WTC11 (cell line): Measurements from ENCODE around the gene SPHK1. TPM values are rescaled to one million over a fixed set of nuclear protein-coding genes. Genes with fewer than 3 reads are reported as not detected.
A peak's percentile ranks its signal among the peaks of the same experiment; 100 is the strongest.

ENCODE experiments used
- ATAC-seq: fragments of 200-7000 bp; cut with Tn5 transposase; 2 replicates; pipeline ENCODE4 v1.10.0; 2021; ENCODE audit warnings: mild to moderate bottlenecking, moderate library complexity
- CTCF ChIA-PET: fragments of 300-600 bp; sonication (Branson Sonifier 250); formaldehyde crosslinking; loops from one replicate; lab custom pipeline; 2021; ENCODE audit warnings: antibody characterized with exemption; lab: Charles Lee
- POLR2A ChIA-PET: fragments of 350-600 bp; sonication (Branson Sonifier 250); formaldehyde crosslinking; loops from one replicate; lab custom pipeline; 2021; ENCODE audit warnings: antibody characterized with exemption; lab: Charles Lee
- DNase-seq: peaks from one replicate; pipeline ENCODE4 v3.0.0; 2021; ENCODE audit warnings: low spot score
- H3K27ac Mint-ChIP-seq: 2 replicates; pipeline ENCODE4 v1.8.0; 2021; ENCODE audit warnings: mixed read lengths
- H3K27me3 Mint-ChIP-seq: 2 replicates; pipeline ENCODE4 v1.8.0; 2021; ENCODE audit warnings: low read depth, mild to moderate bottlenecking, moderate library complexity, mixed read lengths
- H3K36me3 Mint-ChIP-seq: 2 replicates; pipeline ENCODE4 v1.8.0; 2021; ENCODE audit warnings: mixed read lengths
- H3K4me1 Mint-ChIP-seq: 2 replicates; pipeline ENCODE4 v1.8.0; 2022; ENCODE audit warnings: mixed read lengths
- H3K4me3 Mint-ChIP-seq: 2 replicates; pipeline ENCODE4 v1.8.0; 2021; ENCODE audit warnings: mild to moderate bottlenecking, moderate library complexity, mixed read lengths
- H3K9me3 Mint-ChIP-seq: 2 replicates; pipeline ENCODE4 v1.8.0; 2021; ENCODE audit warnings: mixed read lengths
- CREM ChIP-seq: sonication (generic); formaldehyde crosslinking; IDR thresholded peaks from 2 replicates; pipeline ENCODE4 v1.8.1; 2022; ENCODE audit warnings: mild to moderate bottlenecking, missing genetic modification reagents, moderate library complexity
- GABPB1 ChIP-seq: sonication (generic); formaldehyde crosslinking; IDR thresholded peaks from 2 replicates; pipeline ENCODE4 v1.8.1; 2023; ENCODE audit warnings: mild to moderate bottlenecking, missing genetic modification reagents
- MXD4 ChIP-seq: fragments of 250-450 bp; sonication (Bioruptor Pico); IDR thresholded peaks from 2 replicates; pipeline ENCODE4 v1.8.0; 2021; ENCODE audit warnings: mild to moderate bottlenecking, moderate library complexity, borderline replicate concordance
- NR2C2 ChIP-seq: sonication (generic); formaldehyde crosslinking; IDR thresholded peaks from 2 replicates; pipeline ENCODE4 v1.8.0; 2022; ENCODE audit warnings: mild to moderate bottlenecking, missing genetic modification reagents
- NR3C1 ChIP-seq: sonication (generic); formaldehyde crosslinking; conservative IDR thresholded peaks from 2 replicates; pipeline ENCODE4 v1.8.1; 2023; ENCODE audit warnings: low read depth, mild to moderate bottlenecking, missing genetic modification reagents
- RELA ChIP-seq: sonication (generic); formaldehyde crosslinking; IDR thresholded peaks from 2 replicates; pipeline ENCODE4 v1.8.1; 2022; ENCODE audit warnings: missing genetic modification reagents, mild to moderate bottlenecking, borderline replicate concordance
- SMAD3 ChIP-seq: sonication (generic); formaldehyde crosslinking; IDR thresholded peaks from 2 replicates; pipeline ENCODE4 v1.8.0; 2022; ENCODE audit warnings: missing genetic modification reagents, mild to moderate bottlenecking, borderline replicate concordance
- ZNF219 ChIP-seq: sonication (generic); formaldehyde crosslinking; IDR thresholded peaks from 2 replicates; pipeline ENCODE4 v1.8.0; 2023; ENCODE audit warnings: missing genetic modification reagents, mild to moderate bottlenecking, borderline replicate concordance
- ZNF232 ChIP-seq: sonication (generic); formaldehyde crosslinking; IDR thresholded peaks from 2 replicates; pipeline ENCODE4 v1.8.0; 2022; ENCODE audit warnings: mild to moderate bottlenecking, missing genetic modification reagents
- ZNF671 ChIP-seq: fragments of 250-450 bp; sonication (Bioruptor Pico); IDR thresholded peaks from 2 replicates; pipeline ENCODE4 v1.8.0; 2021; ENCODE audit warnings: mild to moderate bottlenecking
- total RNA-seq: library from RNA; stranded (reverse); gene quantifications from 3 replicates; pipeline ENCODE4 v1.2.3, GENCODE V29; 2021
- TF ChIP-seq, protein P1 (sequence below): sonication (generic); formaldehyde crosslinking; IDR thresholded peaks from 2 replicates; pipeline ENCODE4 v1.8.1; 2022; ENCODE audit warnings: missing genetic modification reagents, borderline replicate concordance
- TF ChIP-seq, protein P2 (sequence below): sonication (generic); formaldehyde crosslinking; IDR thresholded peaks from 2 replicates; pipeline ENCODE4 v1.8.0; 2022; ENCODE audit warnings: mild to moderate bottlenecking, missing genetic modification reagents
- TF ChIP-seq, protein P3 (sequence below): fragments of 250-450 bp; sonication (Bioruptor Pico); IDR thresholded peaks from 2 replicates; pipeline ENCODE4 v1.9.0; 2021; ENCODE audit warnings: mild to moderate bottlenecking, borderline replicate concordance
- TF ChIP-seq, protein P4 (sequence below): fragments of 250-450 bp; sonication (Bioruptor Pico); IDR thresholded peaks from 2 replicates; pipeline ENCODE4 v2.1.2; 2022; ENCODE audit warnings: mild to moderate bottlenecking, moderate library complexity
- TF ChIP-seq, protein P5 (sequence below): fragments of 250-450 bp; sonication (Bioruptor Pico); IDR thresholded peaks from 2 replicates; pipeline ENCODE4 v1.9.0; 2021; ENCODE audit warnings: mild to moderate bottlenecking
- TF ChIP-seq, protein P6 (sequence below): fragments of 250-450 bp; sonication (Bioruptor Pico); IDR thresholded peaks from 2 replicates; pipeline ENCODE4 v1.8.0; 2021; ENCODE audit warnings: mild to moderate bottlenecking
- TF ChIP-seq, protein P7 (sequence below): sonication (generic); formaldehyde crosslinking; IDR thresholded peaks from 2 replicates; pipeline ENCODE4 v1.8.0; 2023; ENCODE audit warnings: missing genetic modification reagents
- TF ChIP-seq, protein P8 (sequence below): sonication (generic); formaldehyde crosslinking; IDR thresholded peaks from 2 replicates; pipeline ENCODE4 v1.8.1; 2022; ENCODE audit warnings: mild to moderate bottlenecking, moderate library complexity, missing genetic modification reagents
- TF ChIP-seq, protein P9 (sequence below): sonication (generic); formaldehyde crosslinking; IDR thresholded peaks from 2 replicates; pipeline ENCODE4 v1.8.1; 2023; ENCODE audit warnings: mild to moderate bottlenecking, missing genetic modification reagents

Gene SPHK1
- total RNA-seq, 1 experiment from 2014 or later: 2.5 TPM

DNA sequence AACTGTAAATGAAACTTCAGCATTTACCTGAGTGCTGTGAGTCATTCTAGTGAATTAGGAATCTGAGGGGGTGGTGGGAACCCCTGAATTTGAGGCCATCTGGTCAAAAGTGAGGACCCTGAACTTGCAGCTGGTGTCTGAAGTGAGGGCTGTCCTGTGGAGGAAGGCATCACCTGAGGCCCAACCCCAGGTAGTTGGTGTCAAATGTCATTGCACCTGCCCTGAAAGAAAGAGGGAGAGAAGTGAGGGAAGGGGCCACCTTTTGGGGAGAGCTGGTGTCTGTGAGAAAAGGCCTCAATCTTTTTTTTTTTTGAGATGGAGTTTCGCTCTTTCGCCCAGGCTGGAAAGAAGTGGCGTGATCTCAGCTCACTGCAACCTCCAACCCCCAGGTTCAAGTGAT lies 18.2 kb upstream of the SPHK1 start:
- CTCF ChIA-PET: interaction anchor here (0.6 to 5.8 kb wide), 27 partner anchors 10 to 352 kb away, joined by 3 to 102 read pairs (median 4); partner anchors contain the start of genes PRPSAP1, SPHK1, UBALD2 and UBE2O
- H3K27me3 Mint-ChIP-seq: no peaks in the 10 kb centered on the region; the same call in 1 of the 2 replicates
- peak overlapping the region; percentile 71 for H3K27ac Mint-ChIP-seq
- H3K9me3 Mint-ChIP-seq: no peaks in the 10 kb centered on the region
- no peaks in the 10 kb centered on the region for H3K36me3 Mint-ChIP-seq
- POLR2A ChIA-PET: interaction anchor here (0.9 to 1.1 kb wide), 2 partner anchors 13 to 20 kb away, joined by 4 to 5 read pairs; no protein-coding TSS in a partner anchor
- DNase-seq (no peak), ATAC-seq (peak; percentile 29)
- H3K4me1 Mint-ChIP-seq: peaks cover 26% of the 10 kb centered on the region
- H3K4me3 Mint-ChIP-seq: no peak overlapping the region
- TF ChIP-seq, protein P1, sequence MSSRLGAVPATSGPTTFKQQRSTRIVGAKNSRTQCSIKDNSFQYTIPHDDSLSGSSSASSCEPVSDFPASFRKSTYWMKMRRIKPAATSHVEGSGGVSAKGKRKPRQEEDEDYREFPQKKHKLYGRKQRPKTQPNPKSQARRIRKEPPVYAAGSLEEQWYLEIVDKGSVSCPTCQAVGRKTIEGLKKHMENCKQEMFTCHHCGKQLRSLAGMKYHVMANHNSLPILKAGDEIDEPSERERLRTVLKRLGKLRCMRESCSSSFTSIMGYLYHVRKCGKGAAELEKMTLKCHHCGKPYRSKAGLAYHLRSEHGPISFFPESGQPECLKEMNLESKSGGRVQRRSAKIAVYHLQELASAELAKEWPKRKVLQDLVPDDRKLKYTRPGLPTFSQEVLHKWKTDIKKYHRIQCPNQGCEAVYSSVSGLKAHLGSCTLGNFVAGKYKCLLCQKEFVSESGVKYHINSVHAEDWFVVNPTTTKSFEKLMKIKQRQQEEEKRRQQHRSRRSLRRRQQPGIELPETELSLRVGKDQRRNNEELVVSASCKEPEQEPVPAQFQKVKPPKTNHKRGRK: no peak
- TF ChIP-seq, protein P2, sequence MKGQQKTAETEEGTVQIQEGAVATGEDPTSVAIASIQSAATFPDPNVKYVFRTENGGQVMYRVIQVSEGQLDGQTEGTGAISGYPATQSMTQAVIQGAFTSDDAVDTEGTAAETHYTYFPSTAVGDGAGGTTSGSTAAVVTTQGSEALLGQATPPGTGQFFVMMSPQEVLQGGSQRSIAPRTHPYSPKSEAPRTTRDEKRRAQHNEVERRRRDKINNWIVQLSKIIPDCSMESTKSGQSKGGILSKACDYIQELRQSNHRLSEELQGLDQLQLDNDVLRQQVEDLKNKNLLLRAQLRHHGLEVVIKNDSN (CRISPR knock-in tag): no peak
- no peak for TF ChIP-seq MXD4
- TF ChIP-seq, protein P3, sequence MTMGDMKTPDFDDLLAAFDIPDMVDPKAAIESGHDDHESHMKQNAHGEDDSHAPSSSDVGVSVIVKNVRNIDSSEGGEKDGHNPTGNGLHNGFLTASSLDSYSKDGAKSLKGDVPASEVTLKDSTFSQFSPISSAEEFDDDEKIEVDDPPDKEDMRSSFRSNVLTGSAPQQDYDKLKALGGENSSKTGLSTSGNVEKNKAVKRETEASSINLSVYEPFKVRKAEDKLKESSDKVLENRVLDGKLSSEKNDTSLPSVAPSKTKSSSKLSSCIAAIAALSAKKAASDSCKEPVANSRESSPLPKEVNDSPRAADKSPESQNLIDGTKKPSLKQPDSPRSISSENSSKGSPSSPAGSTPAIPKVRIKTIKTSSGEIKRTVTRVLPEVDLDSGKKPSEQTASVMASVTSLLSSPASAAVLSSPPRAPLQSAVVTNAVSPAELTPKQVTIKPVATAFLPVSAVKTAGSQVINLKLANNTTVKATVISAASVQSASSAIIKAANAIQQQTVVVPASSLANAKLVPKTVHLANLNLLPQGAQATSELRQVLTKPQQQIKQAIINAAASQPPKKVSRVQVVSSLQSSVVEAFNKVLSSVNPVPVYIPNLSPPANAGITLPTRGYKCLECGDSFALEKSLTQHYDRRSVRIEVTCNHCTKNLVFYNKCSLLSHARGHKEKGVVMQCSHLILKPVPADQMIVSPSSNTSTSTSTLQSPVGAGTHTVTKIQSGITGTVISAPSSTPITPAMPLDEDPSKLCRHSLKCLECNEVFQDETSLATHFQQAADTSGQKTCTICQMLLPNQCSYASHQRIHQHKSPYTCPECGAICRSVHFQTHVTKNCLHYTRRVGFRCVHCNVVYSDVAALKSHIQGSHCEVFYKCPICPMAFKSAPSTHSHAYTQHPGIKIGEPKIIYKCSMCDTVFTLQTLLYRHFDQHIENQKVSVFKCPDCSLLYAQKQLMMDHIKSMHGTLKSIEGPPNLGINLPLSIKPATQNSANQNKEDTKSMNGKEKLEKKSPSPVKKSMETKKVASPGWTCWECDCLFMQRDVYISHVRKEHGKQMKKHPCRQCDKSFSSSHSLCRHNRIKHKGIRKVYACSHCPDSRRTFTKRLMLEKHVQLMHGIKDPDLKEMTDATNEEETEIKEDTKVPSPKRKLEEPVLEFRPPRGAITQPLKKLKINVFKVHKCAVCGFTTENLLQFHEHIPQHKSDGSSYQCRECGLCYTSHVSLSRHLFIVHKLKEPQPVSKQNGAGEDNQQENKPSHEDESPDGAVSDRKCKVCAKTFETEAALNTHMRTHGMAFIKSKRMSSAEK: no peak
- no peak for TF ChIP-seq ZNF671 (CRISPR knock-in tag)
- no peak for TF ChIP-seq NR2C2 (CRISPR knock-in tag)
- no peak for TF ChIP-seq RELA (CRISPR knock-in tag)
- TF ChIP-seq, protein P4, sequence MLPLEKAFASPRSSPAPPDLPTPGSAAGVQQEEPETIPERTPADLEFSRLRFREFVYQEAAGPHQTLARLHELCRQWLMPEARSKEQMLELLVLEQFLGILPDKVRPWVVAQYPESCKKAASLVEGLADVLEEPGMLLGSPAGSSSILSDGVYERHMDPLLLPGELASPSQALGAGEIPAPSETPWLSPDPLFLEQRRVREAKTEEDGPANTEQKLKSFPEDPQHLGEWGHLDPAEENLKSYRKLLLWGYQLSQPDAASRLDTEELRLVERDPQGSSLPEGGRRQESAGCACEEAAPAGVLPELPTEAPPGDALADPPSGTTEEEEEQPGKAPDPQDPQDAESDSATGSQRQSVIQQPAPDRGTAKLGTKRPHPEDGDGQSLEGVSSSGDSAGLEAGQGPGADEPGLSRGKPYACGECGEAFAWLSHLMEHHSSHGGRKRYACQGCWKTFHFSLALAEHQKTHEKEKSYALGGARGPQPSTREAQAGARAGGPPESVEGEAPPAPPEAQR (CRISPR knock-in tag): no peak

DNA sequence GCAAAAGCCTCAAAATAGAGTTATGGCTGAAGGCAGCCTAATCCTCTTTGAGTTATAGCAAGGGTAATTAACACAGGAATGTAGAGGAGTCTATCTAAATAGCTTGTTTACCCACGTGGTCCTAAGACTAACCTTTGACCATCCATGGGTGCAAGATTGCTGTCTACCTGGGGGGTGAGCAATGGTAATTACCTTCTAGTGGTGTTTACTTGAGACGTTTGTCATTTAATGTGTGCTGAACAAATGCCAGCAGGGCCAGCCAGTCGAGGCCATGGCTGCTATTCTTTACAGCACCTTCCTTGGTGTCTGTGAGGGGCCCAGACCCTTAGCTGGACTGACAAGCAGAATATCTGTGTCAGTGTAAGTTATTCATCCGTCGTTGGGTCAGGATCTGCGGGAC lies 16.8 kb upstream of the SPHK1 start:
- Mint-ChIP-seq H3K36me3 (no peaks in the 10 kb centered on the region), H3K27me3 (no peaks in the 10 kb centered on the region; the same call in 1 of the 2 replicates), H3K27ac (peak overlapping the region; percentile 58; the same call in 1 of the 2 replicates), H3K4me1 (peaks cover 26% of the 10 kb centered on the region), H3K4me3 (no peak overlapping the region), H3K9me3 (no peaks in the 10 kb centered on the region)
- ATAC-seq: no peak
- DNase-seq: no peak
- POLR2A ChIA-PET: no interaction called here
- CTCF ChIA-PET: interaction anchor here (3.5 to 4.3 kb wide), 2 partner anchors 15 to 30 kb away, joined by 34 to 54 read pairs; partner anchors contain the start of gene PRPSAP1
- TF ChIP-seq CREM (CRISPR knock-in tag) (no peak), GABPB1 (no peak), SMAD3 (no peak), ZNF219 (CRISPR knock-in tag) (no peak), ZNF232 (CRISPR knock-in tag) (no peak), NR3C1 (CRISPR knock-in tag) (no peak)
- TF ChIP-seq, protein P5, sequence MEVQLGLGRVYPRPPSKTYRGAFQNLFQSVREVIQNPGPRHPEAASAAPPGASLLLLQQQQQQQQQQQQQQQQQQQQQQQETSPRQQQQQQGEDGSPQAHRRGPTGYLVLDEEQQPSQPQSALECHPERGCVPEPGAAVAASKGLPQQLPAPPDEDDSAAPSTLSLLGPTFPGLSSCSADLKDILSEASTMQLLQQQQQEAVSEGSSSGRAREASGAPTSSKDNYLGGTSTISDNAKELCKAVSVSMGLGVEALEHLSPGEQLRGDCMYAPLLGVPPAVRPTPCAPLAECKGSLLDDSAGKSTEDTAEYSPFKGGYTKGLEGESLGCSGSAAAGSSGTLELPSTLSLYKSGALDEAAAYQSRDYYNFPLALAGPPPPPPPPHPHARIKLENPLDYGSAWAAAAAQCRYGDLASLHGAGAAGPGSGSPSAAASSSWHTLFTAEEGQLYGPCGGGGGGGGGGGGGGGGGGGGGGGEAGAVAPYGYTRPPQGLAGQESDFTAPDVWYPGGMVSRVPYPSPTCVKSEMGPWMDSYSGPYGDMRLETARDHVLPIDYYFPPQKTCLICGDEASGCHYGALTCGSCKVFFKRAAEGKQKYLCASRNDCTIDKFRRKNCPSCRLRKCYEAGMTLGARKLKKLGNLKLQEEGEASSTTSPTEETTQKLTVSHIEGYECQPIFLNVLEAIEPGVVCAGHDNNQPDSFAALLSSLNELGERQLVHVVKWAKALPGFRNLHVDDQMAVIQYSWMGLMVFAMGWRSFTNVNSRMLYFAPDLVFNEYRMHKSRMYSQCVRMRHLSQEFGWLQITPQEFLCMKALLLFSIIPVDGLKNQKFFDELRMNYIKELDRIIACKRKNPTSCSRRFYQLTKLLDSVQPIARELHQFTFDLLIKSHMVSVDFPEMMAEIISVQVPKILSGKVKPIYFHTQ (CRISPR knock-in tag): no peak
- TF ChIP-seq, protein P6, sequence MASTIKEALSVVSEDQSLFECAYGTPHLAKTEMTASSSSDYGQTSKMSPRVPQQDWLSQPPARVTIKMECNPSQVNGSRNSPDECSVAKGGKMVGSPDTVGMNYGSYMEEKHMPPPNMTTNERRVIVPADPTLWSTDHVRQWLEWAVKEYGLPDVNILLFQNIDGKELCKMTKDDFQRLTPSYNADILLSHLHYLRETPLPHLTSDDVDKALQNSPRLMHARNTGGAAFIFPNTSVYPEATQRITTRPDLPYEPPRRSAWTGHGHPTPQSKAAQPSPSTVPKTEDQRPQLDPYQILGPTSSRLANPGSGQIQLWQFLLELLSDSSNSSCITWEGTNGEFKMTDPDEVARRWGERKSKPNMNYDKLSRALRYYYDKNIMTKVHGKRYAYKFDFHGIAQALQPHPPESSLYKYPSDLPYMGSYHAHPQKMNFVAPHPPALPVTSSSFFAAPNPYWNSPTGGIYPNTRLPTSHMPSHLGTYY (CRISPR knock-in tag): no peak
- TF ChIP-seq, protein P7, sequence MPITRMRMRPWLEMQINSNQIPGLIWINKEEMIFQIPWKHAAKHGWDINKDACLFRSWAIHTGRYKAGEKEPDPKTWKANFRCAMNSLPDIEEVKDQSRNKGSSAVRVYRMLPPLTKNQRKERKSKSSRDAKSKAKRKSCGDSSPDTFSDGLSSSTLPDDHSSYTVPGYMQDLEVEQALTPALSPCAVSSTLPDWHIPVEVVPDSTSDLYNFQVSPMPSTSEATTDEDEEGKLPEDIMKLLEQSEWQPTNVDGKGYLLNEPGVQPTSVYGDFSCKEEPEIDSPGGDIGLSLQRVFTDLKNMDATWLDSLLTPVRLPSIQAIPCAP (CRISPR knock-in tag): no peak
- TF ChIP-seq, protein P8, sequence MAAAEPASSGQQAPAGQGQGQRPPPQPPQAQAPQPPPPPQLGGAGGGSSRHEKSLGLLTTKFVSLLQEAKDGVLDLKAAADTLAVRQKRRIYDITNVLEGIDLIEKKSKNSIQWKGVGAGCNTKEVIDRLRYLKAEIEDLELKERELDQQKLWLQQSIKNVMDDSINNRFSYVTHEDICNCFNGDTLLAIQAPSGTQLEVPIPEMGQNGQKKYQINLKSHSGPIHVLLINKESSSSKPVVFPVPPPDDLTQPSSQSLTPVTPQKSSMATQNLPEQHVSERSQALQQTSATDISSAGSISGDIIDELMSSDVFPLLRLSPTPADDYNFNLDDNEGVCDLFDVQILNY (CRISPR knock-in tag): no peak
- TF ChIP-seq, protein P9, sequence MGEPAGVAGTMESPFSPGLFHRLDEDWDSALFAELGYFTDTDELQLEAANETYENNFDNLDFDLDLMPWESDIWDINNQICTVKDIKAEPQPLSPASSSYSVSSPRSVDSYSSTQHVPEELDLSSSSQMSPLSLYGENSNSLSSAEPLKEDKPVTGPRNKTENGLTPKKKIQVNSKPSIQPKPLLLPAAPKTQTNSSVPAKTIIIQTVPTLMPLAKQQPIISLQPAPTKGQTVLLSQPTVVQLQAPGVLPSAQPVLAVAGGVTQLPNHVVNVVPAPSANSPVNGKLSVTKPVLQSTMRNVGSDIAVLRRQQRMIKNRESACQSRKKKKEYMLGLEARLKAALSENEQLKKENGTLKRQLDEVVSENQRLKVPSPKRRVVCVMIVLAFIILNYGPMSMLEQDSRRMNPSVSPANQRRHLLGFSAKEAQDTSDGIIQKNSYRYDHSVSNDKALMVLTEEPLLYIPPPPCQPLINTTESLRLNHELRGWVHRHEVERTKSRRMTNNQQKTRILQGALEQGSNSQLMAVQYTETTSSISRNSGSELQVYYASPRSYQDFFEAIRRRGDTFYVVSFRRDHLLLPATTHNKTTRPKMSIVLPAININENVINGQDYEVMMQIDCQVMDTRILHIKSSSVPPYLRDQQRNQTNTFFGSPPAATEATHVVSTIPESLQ (CRISPR knock-in tag): no peak
